ENCODE measurements around the gene CTSA.

CTSA gene

GRCh38 chr20:45857114-45857881 lies 33.8 kb upstream of the CTSA start, which contains the start of the genes ACOT8 and ZSWIM3:
Gene ACOT8 (minus strand): TSS chr20:45857392. CDS start chr20:45857315, 77 bp downstream.
Gene ZSWIM3 (plus strand): TSS chr20:45857614. CDS start chr20:45857826, 212 bp downstream.
- DNase-seq (ENCODE audit: low read depth), result peak; percentile 100
- peak within 1 kb of the TSS; percentile 80 for H3K4me3 ChIP-seq (ENCODE audit: control insufficient read depth, low read depth, low read length)
- no peak for TF ChIP-seq CTCF (IDR thresholded peaks at IDR 0.05; ENCODE audit: control insufficient read depth, insufficient read depth, low read depth, low read length, missing control alignments)

GRCh38 chr20:45857882-45858216 lies 33.3 kb upstream of the CTSA start:
- H3K4me3 ChIP-seq (ENCODE audit: control insufficient read depth, low read depth, low read length), result peak overlapping the region; percentile 80

GRCh38 chr20:45859916-45860315 lies 31.2 kb upstream of the CTSA start:
- DNase-seq (ENCODE audit: low read depth), result no peak
- no peak overlapping the region for H3K4me3 ChIP-seq (ENCODE audit: control insufficient read depth, low read depth, low read length)
- TF ChIP-seq CTCF (IDR thresholded peaks at IDR 0.05; ENCODE audit: control insufficient read depth, insufficient read depth, low read depth, low read length, missing control alignments), result no peak

More at GRCh38 chr20:45857882-45858216, 33.3 kb upstream of the CTSA start:
- DNase-seq (ENCODE audit: low read depth), result no peak
- TF ChIP-seq CTCF (IDR thresholded peaks at IDR 0.05; ENCODE audit: control insufficient read depth, insufficient read depth, low read depth, low read length, missing control alignments), result no peak

GRCh38 chr20:45860560-45861220 lies 30.4 kb upstream of the CTSA start:
- H3K4me3 ChIP-seq (ENCODE audit: control insufficient read depth, low read depth, low read length), result no peak overlapping the region
- TF ChIP-seq CTCF (IDR thresholded peaks at IDR 0.05; ENCODE audit: control insufficient read depth, insufficient read depth, low read depth, low read length, missing control alignments), result no peak
- DNase-seq (ENCODE audit: low read depth), result no peak

- no peak for DNase-seq (ENCODE audit: low read depth)
- no peak overlapping the region for H3K4me3 ChIP-seq (ENCODE audit: control insufficient read depth, low read depth, low read length)
- no peak for TF ChIP-seq CTCF (IDR thresholded peaks at IDR 0.05; ENCODE audit: control insufficient read depth, insufficient read depth, low read depth, low read length, missing control alignments)
Measured at GRCh38 chr20:45861221-45862075, 29.7 kb upstream of the CTSA start.
